GM21360 (cell line): ENCODE data around the gene TSPYL2.

Experiments
- ATAC-seq: cut with Tn5 transposase; IDR thresholded peaks from one replicate; pipeline ENCODE4 v1.9.1; 2021; ENCODE audit warnings: mild to moderate bottlenecking, moderate library complexity; ENCODE audit not compliant: unreplicated experiment

Gene TSPYL2

DNA sequence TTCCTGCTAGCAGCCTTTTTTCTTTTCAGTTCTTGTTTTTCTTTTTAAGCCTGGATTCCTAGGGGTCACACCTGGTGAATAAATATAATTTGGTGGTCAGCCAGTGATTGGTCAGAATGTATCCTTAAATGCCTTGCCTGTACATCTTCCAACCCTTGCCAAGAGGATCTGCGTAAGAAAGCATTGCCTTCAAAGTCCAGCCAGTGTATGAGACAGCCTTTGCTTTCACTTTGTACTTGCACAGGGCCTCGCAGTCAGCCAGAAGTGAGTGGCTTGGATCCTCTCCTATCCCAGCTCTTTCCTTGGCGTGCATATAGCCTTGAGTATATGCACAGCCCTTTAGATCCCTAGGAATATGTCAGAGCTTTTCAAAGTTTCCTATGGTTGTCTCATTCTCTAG is 33.9 kb downstream of the TSPYL2 start:
- ATAC-seq: no peak

DNA sequence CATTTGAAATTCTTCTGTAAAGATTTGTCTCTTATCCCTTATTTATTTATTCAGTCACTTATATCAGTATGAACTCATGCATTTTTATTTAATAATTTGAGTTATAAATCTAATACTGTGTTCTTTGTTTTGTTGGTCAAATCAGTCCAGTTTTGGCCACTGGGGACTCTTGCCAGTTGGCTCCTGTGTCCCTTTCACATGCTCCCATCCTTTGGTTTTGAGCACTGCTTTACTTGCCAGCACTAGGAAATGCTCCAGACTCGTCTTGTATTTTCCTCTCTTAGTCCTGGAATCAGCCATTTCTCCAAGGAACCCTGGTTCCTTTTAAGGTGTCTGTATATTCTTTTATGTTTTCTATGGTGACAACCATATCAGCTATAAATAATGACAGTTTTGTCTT is 39.8 kb downstream of the TSPYL2 start:
- no peak for ATAC-seq

DNA sequence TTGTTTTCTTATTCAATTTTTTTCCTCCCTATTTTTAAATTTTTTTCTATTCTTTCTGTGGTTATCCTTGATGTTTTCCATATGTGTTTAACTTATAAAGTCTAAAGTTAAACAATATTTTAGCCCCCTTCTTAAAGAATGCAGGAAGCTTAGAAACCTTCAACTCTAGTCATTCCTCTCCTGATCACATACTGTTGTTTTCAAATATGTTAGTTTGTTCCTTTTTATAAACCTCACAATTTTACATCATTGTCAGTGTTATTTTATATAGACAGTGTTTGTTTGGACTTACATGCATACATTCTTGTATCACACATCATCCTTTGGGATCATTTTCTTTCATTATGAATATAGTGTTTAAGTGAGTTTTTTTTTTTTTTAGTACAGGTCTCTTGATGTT is 43.3 kb downstream of the TSPYL2 start:
- no peak for ATAC-seq

DNA sequence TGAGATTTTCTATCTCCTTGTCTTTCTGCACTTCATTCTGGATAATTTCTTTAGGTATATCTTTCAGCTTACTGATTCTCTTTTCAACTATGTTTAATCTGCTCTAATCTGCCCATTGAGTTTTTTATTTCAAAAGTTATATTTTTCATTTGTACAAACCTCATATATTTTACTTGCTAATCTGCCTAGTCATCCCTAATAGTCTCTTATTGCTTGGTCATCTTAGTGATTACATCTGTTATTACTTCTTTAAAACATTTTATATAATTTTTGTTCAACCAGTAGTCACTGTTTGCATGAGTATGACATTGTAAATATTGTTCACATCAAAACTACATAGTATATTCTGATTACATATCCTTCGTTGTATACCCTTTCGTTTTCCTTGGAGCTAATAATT is 44.2 kb downstream of the TSPYL2 start:
- no peak for ATAC-seq

DNA sequence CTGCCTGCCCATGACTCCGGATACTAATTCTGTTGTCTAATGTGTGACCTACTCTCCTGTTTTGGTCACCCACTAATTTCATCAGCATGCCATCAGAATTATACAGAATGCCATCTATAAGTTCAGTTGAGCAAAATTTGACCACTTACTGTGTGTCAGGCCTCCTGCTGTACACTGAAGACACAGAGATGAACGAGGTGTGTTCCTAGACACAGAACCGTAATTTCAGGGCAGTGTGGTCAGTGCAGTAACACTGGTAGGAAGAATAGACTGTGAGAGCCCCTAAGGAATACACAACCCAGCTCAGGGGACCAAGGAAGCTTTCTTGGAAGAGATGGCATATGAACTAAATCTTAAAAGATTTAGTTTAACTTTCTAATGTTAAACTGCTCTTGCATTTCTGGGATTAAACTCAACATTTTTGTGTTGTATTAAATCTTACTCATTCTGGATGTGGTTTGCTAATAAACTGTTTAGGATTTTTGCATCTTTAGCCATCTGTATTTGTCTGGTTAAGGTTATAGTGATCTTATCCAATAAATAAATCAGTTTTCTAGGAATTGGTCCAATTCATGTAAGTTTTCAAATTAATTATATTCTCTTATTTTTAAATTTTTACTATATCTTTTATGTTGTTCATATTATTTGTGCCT is 46.1 kb downstream of the TSPYL2 start:
- ATAC-seq: no peak

DNA sequence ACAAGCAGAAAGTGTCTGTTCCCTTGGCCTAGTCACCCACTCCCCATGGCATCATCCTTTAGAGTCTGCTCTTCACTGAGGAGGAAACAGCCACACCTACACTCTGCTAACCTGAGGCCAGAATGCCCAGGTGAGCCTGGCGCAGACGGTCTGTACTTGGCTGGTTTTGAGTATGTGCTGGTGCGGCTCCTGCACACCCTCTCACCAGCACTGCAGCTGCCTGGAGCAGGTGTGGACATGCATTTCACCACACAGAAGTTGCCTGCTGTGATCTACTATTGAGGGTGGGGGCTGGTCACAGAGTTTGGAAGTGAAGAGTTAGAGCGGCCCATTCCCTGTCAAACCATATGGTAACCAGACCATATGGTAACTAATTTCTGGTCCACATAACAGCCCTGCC is 51.2 kb downstream of the TSPYL2 start:
- ATAC-seq: no peak

DNA sequence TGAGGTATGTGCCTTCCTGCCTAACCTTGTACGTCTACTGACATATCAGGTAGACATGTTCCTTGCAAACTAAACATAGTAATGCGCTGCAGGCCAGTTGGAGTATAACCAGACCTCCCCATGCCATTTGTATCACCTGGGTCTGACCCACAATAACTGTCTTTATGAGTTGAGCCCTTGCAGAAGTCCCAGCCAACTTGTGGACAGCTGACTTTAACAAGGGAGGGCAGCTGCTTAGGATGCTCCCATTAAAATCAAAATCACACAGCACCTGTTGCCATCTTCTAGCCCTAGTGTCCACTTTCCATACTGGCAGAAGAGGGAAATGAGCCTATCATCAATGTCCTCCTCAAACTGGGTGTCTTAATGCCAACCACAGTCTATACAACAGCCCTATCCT is 53.4 kb downstream of the TSPYL2 start:
- no peak for ATAC-seq
